HG03571 (cell line): ENCODE results near the gene COBL.

Source experiments
- ATAC-seq: cut with Tn5 transposase; IDR thresholded peaks from one replicate; pipeline ENCODE4 v1.9.1; 2021; ENCODE audit not compliant: unreplicated experiment

COBL gene

GRCh38 chr7:50976064-50976463, 340.5 kb downstream of the COBL start:
- no peak for ATAC-seq

- no peak for ATAC-seq
Measured at GRCh38 chr7:50974240-50974639, 342.4 kb downstream of the COBL start.

- no peak for ATAC-seq
Measured at GRCh38 chr7:50973814-50974213, 342.8 kb downstream of the COBL start.

GRCh38 chr7:50970092-50970491, 346.5 kb downstream of the COBL start:
- ATAC-seq = no peak
